OCI-LY7 (cell line): Measurements from ENCODE around the gene TM9SF3. TPM values are rescaled to one million over a fixed set of nuclear protein-coding genes. Genes with fewer than 3 reads are reported as not detected.

Experiments
- BruUV-seq: library from RNA; stranded (reverse); fragments of 400-500 nt; replicated peaks from 2 replicates; lab custom pipeline; 2021; lab: Mats Ljungman, UMichigan
- CTCF ChIA-PET: fragments of 300-600 bp; sonication (Branson Sonifier 250); formaldehyde crosslinking; loops from one replicate; lab custom pipeline; 2022; ENCODE audit warnings: antibody characterized with exemption; ENCODE audit not compliant: unreplicated experiment; lab: Charles Lee
- POLR2A ChIA-PET: fragments of 300-600 bp; sonication (Branson Sonifier 250); formaldehyde crosslinking; loops from one replicate; lab custom pipeline; 2022; ENCODE audit warnings: antibody characterized with exemption; lab: Charles Lee
- DNase-seq: peaks from one replicate; pipeline ENCODE4 v3.0.0-alpha.2; 2015; ENCODE audit warnings: low spot score
- H2AFZ ChIP-seq: fragments of 200-600 bp; sonication (generic), shearing (Covaris generic); 2 replicates; pipeline ENCODE4 v1.6.1; 2014; ENCODE audit warnings: mild to moderate bottlenecking, antibody characterized with exemption, low read length, moderate library complexity
- H3K27ac ChIP-seq: fragments of 200-600 bp; sonication (generic); 2 replicates; pipeline ENCODE4 v1.5.1; 2014; ENCODE audit warnings: mixed run types, low read depth, mild to moderate bottlenecking, moderate library complexity, low read length, inconsistent platforms; ENCODE audit not compliant: poor library complexity, severe bottlenecking
- H3K36me3 ChIP-seq: fragments of 200-600 bp; sonication (generic); 2 replicates; pipeline ENCODE4 v1.6.1; 2014; ENCODE audit warnings: mild to moderate bottlenecking, antibody characterized with exemption, low read length, moderate library complexity, mixed read lengths; ENCODE audit not compliant: insufficient read depth
- H3K4me1 ChIP-seq: fragments of 200-600 bp; sonication (generic); 2 replicates; pipeline ENCODE4 v1.5.1; 2014; ENCODE audit warnings: mild to moderate bottlenecking, low read length; ENCODE audit not compliant: insufficient read depth, poor library complexity, severe bottlenecking
- H3K4me2 ChIP-seq: fragments of 200-600 bp; sonication (generic); 2 replicates; pipeline ENCODE4 v1.6.1; 2014; ENCODE audit warnings: mild to moderate bottlenecking, low read length
- H3K4me3 ChIP-seq: fragments of 200-600 bp; sonication (generic); 2 replicates; pipeline ENCODE4 v1.5.1; 2014; ENCODE audit warnings: mild to moderate bottlenecking, low read depth, low read length; ENCODE audit not compliant: poor library complexity, severe bottlenecking
- H3K79me2 ChIP-seq: fragments of 200-600 bp; sonication (generic); 2 replicates; pipeline ENCODE4 v1.6.1; 2016; ENCODE audit warnings: low read depth, mild to moderate bottlenecking, low read length, moderate library complexity, mixed read lengths; ENCODE audit not compliant: insufficient read depth
- H3K9me2 ChIP-seq: fragments of 200-600 bp; sonication (generic); 2 replicates; pipeline ENCODE4 v1.6.1; 2016; ENCODE audit warnings: mild to moderate bottlenecking, low read length, mixed read lengths; ENCODE audit not compliant: insufficient read depth
- H3K9me3 ChIP-seq: fragments of 200-600 bp; sonication (generic); 2 replicates; pipeline ENCODE4 v1.6.1; 2014; ENCODE audit warnings: mild to moderate bottlenecking, mixed run types, low read length, mixed read lengths
- H4K20me1 ChIP-seq: fragments of 200-600 bp; sonication (generic); 2 replicates; pipeline ENCODE4 v1.6.1; 2014; ENCODE audit warnings: mild to moderate bottlenecking, antibody characterized with exemption, low read length, moderate library complexity, mixed read lengths; ENCODE audit not compliant: insufficient read depth
- EZH2phosphoT487 ChIP-seq: fragments of 200-600 bp; sonication (generic); IDR thresholded peaks from 2 replicates; pipeline ENCODE4 v1.6.1; 2018; ENCODE audit warnings: low read depth, borderline replicate concordance, mild to moderate bottlenecking, mixed run types, antibody characterized with exemption, low read length, moderate library complexity, mixed read lengths
- intact Hi-C: fragments of 100-400 bp; cut with micrococcal nuclease; formaldehyde crosslinking; loops from one replicate; pipeline ENCODE4 v1.10.0; 2022; ENCODE audit not compliant: unreplicated experiment
- total RNA-seq, 2 experiments: library from RNA; depleted of rRNA in 1 of 2; stranded (reverse); fragments of >200 nt in 1 of 2; shearing (Covaris generic) in 1 of 2; gene quantifications; 2 replicates each; pipeline ENCODE4 v1.2.3, GENCODE V29; 2014 to 2022
- TF ChIP-seq, protein P1 (sequence below): fragments of 200-600 bp; sonication (generic); conservative IDR thresholded peaks from 2 replicates; pipeline ENCODE4 v1.5.1; 2014; ENCODE audit warnings: mild to moderate bottlenecking, antibody characterized with exemption, low read length, moderate library complexity, mixed read lengths

TM9SF3 gene
- total RNA-seq, 2 experiments from 2014 or later = 23.0 to 88.8 TPM

DNA sequence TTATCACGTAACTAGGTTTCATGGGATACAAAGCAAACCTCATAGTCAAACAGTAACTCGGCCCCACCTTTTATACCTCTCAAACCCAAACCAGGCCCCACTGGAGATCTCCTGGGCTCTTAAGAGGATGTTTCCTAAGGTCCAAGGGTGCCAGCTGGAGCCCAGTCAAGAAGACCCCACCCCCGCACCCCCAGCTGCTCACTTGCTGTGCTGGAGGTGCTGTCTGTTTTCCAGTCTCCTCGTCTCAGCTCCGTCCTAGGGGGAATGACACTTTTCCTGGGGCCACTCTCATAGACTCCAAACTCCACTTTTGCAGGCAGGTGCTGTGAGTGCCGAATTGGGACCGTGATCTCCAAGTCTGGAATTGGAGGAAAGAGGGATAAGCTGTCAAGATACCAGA, 22.7 kb upstream of the TM9SF3 start:
- Histone ChIP-seq H3K4me1 (no peaks in the 10 kb centered on the region), H3K27ac (no peak overlapping the region), H2AFZ (no peak overlapping the region), H4K20me1 (no peaks in the 10 kb centered on the region; the same call in 1 of the 2 replicates), H3K9me2 (no peaks in the 10 kb centered on the region), H3K4me2 (no peak overlapping the region), H3K4me3 (no peak overlapping the region), H3K9me3 (no peaks in the 10 kb centered on the region), H3K79me2 (no peaks in the 10 kb centered on the region), H3K36me3 (peaks cover 97% of the 10 kb centered on the region)
- no peak for DNase-seq
- ChIA-PET POLR2A (interaction anchor here (1.8 kb wide), 1 partner anchor 14 kb away, joined by 6 read pairs; no protein-coding TSS in a partner anchor), CTCF (no interaction called here)
- BruUV-seq = no TSS peak
- TF ChIP-seq, protein P1, sequence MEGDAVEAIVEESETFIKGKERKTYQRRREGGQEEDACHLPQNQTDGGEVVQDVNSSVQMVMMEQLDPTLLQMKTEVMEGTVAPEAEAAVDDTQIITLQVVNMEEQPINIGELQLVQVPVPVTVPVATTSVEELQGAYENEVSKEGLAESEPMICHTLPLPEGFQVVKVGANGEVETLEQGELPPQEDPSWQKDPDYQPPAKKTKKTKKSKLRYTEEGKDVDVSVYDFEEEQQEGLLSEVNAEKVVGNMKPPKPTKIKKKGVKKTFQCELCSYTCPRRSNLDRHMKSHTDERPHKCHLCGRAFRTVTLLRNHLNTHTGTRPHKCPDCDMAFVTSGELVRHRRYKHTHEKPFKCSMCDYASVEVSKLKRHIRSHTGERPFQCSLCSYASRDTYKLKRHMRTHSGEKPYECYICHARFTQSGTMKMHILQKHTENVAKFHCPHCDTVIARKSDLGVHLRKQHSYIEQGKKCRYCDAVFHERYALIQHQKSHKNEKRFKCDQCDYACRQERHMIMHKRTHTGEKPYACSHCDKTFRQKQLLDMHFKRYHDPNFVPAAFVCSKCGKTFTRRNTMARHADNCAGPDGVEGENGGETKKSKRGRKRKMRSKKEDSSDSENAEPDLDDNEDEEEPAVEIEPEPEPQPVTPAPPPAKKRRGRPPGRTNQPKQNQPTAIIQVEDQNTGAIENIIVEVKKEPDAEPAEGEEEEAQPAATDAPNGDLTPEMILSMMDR = no peak
- TF ChIP-seq EZH2phosphoT487 = no peak
- intact Hi-C loops = no loop called here

DNA sequence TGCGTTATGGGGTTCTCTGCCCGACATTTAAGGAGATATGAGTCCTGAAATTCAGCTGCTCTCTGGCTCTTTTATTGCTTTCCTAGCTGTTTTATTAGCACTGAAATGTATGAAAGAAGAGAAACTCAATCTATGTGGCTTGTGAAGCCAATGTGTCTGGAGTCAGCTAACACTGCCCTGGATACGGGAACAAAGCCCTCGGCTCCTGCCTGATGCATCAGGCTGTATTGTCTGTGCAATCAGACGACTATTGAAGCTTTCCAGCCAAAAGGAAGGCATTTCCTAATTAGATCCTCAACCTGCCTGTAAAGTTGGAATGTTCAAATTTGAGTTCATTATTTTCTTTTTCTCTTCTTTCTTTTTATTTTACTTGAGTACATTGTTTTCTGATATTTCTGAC, 22.0 kb upstream of the TM9SF3 start:
- no peaks in the 10 kb centered on the region for H3K9me3 ChIP-seq
- POLR2A ChIA-PET = interaction anchor here (0.7 to 1.8 kb wide), 2 partner anchors 14 to 657 kb away, joined by 3 to 6 read pairs; no protein-coding TSS in a partner anchor
- no peaks in the 10 kb centered on the region for H3K4me1 ChIP-seq
- no peak overlapping the region for H3K4me2 ChIP-seq
- no peaks in the 10 kb centered on the region for H3K9me2 ChIP-seq
- H3K4me3 ChIP-seq = no peak overlapping the region
- peaks cover 97% of the 10 kb centered on the region for H3K36me3 ChIP-seq
- no TSS peak for BruUV-seq
- CTCF ChIA-PET = no interaction called here
- no peaks in the 10 kb centered on the region; the same call in 1 of the 2 replicates for H4K20me1 ChIP-seq
- no peaks in the 10 kb centered on the region for H3K79me2 ChIP-seq
- intact Hi-C loops = no loop called here
- H2AFZ ChIP-seq = no peak overlapping the region
- TF ChIP-seq, protein P1 = no peak
- TF ChIP-seq EZH2phosphoT487 = no peak
- H3K27ac ChIP-seq = no peak overlapping the region
- DNase-seq = no peak

DNA sequence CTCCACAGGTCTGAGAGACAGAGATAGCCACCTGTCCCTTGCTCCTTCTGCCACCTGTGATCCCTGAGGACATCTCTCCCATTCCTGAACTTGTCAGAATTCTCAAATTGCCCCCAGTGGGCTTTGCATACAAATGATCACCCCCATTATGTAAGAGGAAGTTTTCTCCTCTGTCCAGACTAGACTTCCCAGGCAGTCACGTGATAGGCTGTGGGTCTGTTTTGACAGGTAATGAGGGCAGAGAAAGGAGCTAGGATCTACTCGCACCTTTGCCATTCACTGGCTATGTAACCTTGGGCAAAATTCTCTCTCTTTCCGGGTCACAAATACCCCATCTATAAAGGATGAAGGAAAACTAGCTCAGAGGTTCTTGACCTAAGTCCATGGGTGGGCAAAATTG, 21.4 kb upstream of the TM9SF3 start:
- no peaks in the 10 kb centered on the region; the same call in 1 of the 2 replicates for H4K20me1 ChIP-seq

More for the DNA sequence above, 21.4 kb upstream of the TM9SF3 start:
- intact Hi-C loops = no loop called here
- Histone ChIP-seq H3K9me2 (no peaks in the 10 kb centered on the region), H3K4me3 (no peak overlapping the region), H3K36me3 (peaks cover 97% of the 10 kb centered on the region), H3K79me2 (no peaks in the 10 kb centered on the region), H3K4me1 (no peaks in the 10 kb centered on the region), H2AFZ (no peak overlapping the region), H3K27ac (no peak overlapping the region), H3K9me3 (no peaks in the 10 kb centered on the region), H3K4me2 (no peak overlapping the region)
- POLR2A ChIA-PET = interaction anchor here (0.6 to 1.8 kb wide), 4 partner anchors 15 to 658 kb away, joined by 3 to 6 read pairs (median 3); no protein-coding TSS in a partner anchor
- no peak for DNase-seq
- no peak for TF ChIP-seq EZH2phosphoT487
- TF ChIP-seq, protein P1 = no peak
- CTCF ChIA-PET = no interaction called here
- BruUV-seq = no TSS peak
